HG02885 (cell line): Measurements from ENCODE around the gene GSG1L.

Source experiments
- ATAC-seq: cut with Tn5 transposase; IDR thresholded peaks from one replicate; pipeline ENCODE4 v1.9.1; 2021; ENCODE audit warnings: mild to moderate bottlenecking; ENCODE audit not compliant: unreplicated experiment, poor library complexity

The GSG1L gene

GRCh38 chr16:28092721-28093384, 29.3 kb upstream of the GSG1L start:
- no peak for ATAC-seq

GRCh38 chr16:28091656-28092055, 28.1 kb upstream of the GSG1L start:
- ATAC-seq = no peak

- no peak for ATAC-seq
These were observed 27.3 kb upstream of the GSG1L start for GRCh38 chr16:28090646-28091377.

GRCh38 chr16:28089992-28090365, 26.5 kb upstream of the GSG1L start:
- ATAC-seq = no peak

- no peak for ATAC-seq
These were observed 25.9 kb upstream of the GSG1L start for GRCh38 chr16:28089205-28089991.

- no peak for ATAC-seq
These were observed 24.3 kb upstream of the GSG1L start for GRCh38 chr16:28087675-28088300.

- ATAC-seq = no peak
These were observed 23.7 kb upstream of the GSG1L start for GRCh38 chr16:28087140-28087660.

- no peak for ATAC-seq
These were observed 22.9 kb upstream of the GSG1L start for GRCh38 chr16:28086186-28087139.

- no peak for ATAC-seq
These were observed 22.1 kb upstream of the GSG1L start for GRCh38 chr16:28085389-28086171.

GRCh38 chr16:28084209-28084608, 20.7 kb upstream of the GSG1L start:
- ATAC-seq = no peak

- ATAC-seq = no peak
These were observed 19.1 kb upstream of the GSG1L start for GRCh38 chr16:28082624-28083023.

GRCh38 chr16:28081391-28081968, 18.0 kb upstream of the GSG1L start:
- no peak for ATAC-seq

GRCh38 chr16:28078261-28078660, 14.7 kb upstream of the GSG1L start:
- no peak for ATAC-seq

- no peak for ATAC-seq
These were observed 10.3 kb upstream of the GSG1L start for GRCh38 chr16:28073836-28074235.

GRCh38 chr16:28072087-28072486, 8.6 kb upstream of the GSG1L start:
- ATAC-seq = no peak

- no peak for ATAC-seq
These were observed 6.7 kb upstream of the GSG1L start for GRCh38 chr16:28069971-28070794.

GRCh38 chr16:28068976-28069375, 5.5 kb upstream of the GSG1L start:
- no peak for ATAC-seq
